ENCODE results near the gene KLHDC4.
"Not testable (repeated sequence)": the region's sequence is repeated elsewhere in the genome, so short reads cannot be mapped to it uniquely, and the experiment has no call there.

The KLHDC4 gene

DNA sequence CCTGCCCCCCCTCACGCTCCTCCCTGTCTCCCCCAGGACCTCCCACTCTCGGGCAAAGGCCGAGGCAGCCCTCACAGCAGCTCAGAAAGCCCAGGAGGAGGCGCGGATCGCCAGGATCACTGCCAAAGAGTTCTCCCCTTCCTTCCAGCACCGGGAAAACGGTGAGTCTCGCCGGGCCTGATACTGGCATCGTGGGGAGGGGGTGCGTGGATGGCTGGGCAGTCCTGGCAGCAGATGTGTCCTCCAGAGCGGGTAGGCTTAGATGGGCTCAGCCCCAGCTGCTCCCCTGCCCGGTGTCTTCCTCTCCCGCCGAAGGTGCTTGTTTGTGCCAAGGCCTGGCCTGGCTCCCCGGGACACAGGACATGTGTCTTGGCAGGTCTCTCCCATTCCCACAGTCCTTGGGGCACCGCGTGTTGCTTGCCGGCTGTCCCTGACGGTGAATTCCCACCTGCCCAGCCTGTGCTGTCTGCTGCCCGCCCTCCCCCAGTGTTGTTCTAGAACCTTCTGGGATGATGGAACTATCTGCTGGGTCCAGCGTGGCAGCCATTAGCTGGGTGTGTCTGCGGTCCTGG is 81.6 kb downstream of the KLHDC4 start:
- DNase-seq (ENCODE audit: low spot score), result no peak

- no peak for DNase-seq (ENCODE audit: low spot score)
These were observed 82.9 kb downstream of the KLHDC4 start for GRCh38 chr16:87682852-87683399.

DNA sequence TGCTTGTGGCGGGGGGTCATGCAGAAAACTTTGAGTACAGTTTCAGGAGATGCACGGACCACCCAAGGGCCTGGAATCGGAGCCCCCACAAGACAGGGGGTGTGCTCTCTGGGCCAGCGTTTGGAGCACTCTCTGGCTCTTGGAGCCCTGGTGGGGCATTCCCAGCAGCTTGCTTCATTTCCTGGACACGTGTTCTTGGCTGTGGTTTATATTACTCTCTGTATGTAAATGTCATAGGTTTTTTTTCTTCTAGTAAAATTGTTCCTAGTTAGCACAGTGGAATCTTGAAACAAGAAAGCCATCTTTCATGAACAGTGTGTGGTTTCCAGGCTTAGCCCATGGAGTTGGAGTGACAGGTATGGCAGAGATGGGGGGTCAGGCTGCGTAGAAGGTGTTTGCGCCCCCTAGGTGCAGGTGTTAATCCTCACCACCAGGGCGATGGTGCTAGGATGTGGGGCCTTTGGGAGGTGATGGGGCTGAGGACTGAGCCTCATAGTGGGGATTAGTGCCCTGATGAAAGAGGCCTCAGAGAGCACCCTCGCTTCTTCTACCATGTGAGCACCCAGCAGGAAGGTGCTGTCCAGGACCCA is 83.7 kb downstream of the KLHDC4 start:
- DNase-seq (ENCODE audit: low spot score), result no peak

DNA sequence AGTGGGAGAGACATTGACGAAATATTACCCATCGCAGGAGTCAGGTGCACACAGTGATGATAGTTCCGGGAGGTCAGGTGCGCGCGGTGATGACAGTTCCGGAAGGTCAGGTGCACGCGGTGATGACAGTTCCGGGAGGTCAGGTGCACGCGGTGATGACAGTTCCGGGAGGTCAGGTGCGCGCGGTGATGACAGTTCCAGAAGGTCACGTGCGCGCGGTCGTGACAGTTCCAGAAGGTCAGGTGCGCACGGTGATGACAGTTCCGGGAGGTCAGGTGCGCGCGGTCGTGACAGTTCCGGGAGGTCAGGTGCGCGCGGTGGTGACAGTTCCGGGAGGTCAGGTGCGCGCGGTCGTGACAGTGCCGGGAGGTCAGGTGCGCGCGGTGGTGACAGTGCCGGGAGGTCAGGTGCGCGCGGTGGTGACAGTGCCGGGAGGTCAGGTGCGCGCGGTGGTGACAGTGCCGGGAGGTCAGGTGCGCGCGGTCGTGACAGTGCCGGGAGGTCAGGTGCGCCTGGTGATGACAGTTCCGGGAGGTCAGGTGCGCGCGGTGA is 84.7 kb downstream of the KLHDC4 start:
- not testable (repeated sequence) for DNase-seq (ENCODE audit: low spot score)

- no peak for DNase-seq (ENCODE audit: low spot score)
These were observed 85.5 kb downstream of the KLHDC4 start for GRCh38 chr16:87680272-87680644.

DNA sequence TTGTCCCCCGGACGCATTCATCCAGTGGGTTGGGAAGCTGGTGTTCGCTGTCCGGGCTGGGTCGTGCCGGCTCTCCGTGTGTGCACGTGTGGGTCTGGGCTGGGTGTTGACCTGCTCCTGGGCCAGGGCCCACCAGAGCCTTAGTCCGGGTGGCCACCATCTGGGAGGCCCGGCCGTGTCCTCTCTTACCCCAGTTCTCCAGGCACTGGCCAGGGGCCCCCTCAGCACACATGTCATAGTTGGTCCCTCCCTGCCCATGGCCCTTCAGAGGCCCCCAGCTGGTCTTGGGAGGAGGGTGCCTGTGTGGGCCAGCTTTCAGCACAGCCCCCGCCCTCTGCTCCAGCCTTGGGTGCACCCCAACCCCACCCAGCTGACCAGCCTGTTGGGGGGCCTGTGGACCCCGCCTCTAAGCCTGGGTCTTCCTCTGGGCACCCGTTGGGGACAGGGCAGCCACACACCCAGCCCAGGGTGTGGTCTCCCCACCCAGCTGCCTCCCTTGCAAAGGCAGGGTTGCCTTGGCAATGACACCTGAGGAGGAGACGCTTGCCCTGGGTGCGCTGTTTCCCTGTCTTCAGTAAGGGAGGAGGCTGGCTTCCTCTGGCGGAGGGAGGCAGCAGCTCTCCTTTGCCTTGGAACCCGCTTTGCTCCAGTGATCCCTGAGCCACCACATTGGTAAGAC is 86.1 kb downstream of the KLHDC4 start:
- DNase-seq (ENCODE audit: low spot score), result no peak

GRCh38 chr16:87678618-87679017 is 87.2 kb downstream of the KLHDC4 start:
- no peak for DNase-seq (ENCODE audit: low spot score)

GRCh38 chr16:87677830-87678229 is 88.0 kb downstream of the KLHDC4 start:
- DNase-seq (ENCODE audit: low spot score), result no peak

- no peak for DNase-seq (ENCODE audit: low spot score)
These were observed 90.6 kb downstream of the KLHDC4 start for GRCh38 chr16:87675111-87675719.

DNA sequence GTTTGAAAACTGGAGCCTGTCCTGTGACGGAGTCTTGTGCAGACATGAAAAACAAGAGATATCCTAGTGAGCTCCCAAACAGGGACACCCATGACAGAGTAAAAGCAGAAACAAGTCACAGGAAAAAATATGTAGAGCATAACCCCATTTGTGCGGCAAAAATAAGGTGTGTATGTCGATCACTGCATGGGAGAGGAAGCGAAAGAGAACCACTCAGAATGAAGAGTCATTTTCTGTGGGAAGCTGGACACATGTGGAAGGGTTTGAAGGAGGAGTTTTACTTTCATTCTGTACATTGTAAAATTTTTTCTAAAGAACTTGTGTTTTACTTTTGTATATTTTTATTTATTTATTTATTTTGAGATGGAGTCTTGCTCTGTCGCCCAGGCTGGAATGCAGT is 91.4 kb downstream of the KLHDC4 start:
- no peak for DNase-seq (ENCODE audit: low spot score)

DNA sequence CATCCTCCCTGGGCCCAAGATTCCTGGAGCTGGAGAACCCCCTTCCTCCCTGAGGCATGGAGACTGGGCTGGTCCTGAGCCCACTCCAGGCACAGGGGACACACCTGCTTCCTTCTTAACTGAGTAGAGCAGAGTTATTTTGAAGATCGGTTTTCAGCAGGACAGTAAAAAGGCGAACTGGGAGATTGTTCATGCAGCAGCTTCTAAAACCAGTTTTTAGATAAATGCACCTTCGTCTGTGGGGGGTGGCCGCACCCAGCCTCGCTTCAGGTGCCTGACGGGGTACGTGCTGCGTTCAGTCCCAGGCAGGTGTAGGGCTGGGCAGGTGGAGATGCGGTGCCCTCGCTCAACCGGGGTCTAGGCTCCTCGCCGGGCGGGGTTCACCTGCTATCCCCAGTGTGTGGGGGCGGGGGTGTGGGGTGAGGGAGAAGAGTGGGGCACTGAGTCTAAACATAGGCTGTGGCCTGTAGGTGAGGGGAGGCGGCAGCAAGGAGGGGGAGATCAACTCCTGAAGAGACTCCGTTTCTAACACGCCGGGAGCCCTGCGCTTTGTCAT is 94.0 kb downstream of the KLHDC4 start:
- DNase-seq (ENCODE audit: low spot score), result no peak

DNA sequence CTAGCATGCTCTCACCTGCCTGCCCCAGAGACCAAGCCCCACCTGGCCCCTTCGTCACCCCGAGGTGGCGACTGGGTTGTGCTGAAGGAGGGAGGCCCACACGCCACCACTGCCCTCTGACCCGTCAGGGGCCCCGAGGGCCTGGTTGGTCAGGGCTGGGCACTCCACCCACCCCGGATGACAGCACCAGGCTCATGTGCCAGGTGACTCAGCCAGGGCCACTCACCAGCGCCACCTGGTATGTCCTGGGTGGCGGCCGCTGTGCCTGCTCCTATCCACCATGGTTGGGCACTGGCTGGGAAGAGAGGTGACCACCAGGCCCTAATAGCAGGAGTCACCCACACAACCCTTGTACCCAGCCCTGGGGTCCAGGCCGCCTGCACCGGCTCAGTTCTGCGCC is 94.6 kb downstream of the KLHDC4 start:
- DNase-seq (ENCODE audit: low spot score), result no peak

- DNase-seq (ENCODE audit: low spot score), result no peak
These were observed 96.1 kb downstream of the KLHDC4 start for GRCh38 chr16:87669672-87670071.

DNA sequence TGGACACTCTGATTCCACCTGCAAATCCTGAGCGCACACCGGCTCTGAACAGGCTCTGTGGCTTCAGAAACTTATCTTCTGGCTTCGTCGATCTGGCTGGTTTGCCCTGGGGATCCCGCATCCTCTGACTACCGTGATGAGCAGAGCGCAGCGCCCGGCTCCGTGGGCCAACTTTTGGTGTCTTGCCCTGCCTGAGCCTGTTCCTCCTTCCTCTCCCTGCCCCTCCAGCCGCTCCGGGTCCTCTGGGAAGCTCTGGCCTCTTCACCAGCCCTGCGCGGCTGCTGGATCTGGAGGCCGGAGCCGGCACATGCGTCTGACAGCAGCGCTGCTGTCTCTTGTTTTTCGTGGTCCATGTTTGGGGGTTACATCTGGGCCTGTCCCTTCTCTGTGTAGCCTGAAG is 97.8 kb downstream of the KLHDC4 start:
- no peak for DNase-seq (ENCODE audit: low spot score)

GRCh38 chr16:87667443-87667842 is 98.3 kb downstream of the KLHDC4 start:
- no peak for DNase-seq (ENCODE audit: low spot score)

DNA sequence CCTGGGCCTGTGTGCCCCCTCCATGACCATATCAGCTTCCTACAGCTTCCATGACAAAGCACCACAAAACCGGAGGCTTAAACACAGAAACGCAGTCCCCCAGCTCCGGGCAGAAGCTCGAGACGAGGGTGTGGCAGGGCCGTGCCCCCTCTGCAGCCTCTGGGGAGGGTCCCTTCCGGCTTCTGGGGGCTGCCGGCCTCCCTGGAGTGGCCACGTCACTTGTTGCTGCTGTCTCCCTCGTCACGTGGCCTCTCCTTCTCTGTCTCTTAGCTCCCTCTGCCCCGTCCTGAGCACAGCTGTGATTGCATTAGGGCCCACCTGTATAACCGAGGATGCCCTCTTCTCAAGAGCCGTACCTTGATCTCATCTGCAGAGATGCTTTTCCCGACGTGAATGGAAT is 98.9 kb downstream of the KLHDC4 start:
- DNase-seq (ENCODE audit: low spot score), result no peak

- no peak for DNase-seq (ENCODE audit: low spot score)
These were observed 100.6 kb downstream of the KLHDC4 start for GRCh38 chr16:87665193-87665592.

DNA sequence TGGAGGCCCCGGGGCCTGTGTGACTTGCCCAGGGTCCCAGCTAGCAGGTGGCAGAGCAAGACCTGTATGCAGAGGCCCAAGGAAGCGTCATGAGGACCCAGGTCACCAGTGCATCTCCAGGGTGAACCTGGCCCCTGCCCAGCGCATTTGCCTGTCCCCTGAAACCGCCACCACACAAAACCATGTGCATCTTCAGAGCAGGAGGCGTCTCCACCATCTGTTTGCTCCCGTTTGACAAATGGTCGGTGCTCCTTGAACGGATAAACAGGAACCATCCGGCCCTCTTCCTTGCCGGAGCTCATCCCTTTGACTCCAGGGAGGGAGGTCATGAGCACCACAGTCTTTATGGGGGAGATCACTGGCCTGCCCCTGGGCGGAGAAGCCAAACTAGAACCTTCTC is 101.0 kb downstream of the KLHDC4 start:
- no peak for DNase-seq (ENCODE audit: low spot score)

DNA sequence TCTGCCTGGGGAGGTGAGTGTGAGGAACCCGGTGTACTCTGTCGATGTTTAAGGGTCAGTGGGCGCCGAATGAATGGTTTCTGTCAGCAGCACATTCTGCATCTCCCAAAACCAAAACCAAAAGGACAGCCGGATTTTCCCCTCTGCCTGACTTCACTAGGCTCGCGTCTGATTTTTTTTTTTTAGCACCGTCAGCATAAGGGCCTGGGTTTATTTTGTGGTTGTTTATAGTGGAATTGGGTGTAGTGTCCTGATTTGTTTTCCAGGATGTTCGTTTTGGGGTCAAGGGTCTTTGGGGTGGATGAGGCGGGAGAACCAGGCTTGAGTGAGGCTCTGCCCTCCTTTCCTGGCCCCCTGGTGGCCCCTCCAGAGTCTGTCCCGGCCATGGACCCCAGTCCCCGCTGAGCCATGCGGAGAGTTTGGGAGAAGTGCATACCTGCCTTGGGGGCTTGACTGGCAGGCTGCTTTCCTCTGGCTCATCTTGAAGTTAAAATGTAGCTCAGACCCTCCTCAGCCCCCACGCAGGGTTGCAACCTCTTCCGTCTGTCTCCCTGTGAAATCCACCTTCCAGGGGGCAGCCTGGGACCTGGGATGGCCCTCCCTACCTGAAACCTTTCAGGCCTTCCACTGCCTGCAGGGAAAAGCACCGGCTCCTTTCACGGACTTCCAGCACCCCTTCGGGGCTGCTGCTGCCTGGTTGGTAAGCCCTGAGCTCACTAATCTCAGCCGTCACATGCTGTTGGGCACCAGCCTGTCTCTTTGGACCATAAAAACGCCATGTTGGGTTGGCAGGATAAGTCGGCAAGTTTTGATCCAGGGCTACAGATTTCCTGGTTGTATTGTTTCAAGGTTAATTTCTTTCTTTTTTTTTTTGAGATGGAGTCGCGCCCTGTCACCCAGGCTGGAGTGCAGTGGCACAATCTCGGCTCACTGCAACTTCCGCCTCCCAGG is 103.3 kb downstream of the KLHDC4 start:
- DNase-seq (ENCODE audit: low spot score), result no peak

DNA sequence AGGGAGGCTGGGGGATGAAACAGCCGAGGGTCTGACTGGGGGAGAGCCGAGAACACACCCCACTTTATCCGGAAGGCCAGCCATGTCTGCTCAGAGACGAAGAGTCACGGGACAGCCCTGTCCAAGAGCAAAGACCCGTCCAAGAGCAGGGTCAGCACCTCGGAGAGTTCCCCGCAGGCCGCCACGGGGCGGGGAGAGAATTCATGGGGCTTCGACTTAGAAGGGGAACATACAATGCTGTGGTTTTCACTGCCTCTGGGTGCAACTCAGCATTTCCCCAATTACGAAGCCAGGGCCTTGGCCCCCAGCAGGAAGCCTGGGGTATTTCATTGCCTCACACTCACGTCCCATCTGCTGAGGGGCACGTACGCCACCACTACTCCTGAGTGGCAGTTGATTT is 104.2 kb downstream of the KLHDC4 start:
- DNase-seq (ENCODE audit: low spot score), result no peak

GRCh38 chr16:87658564-87659225 is 107.1 kb downstream of the KLHDC4 start:
- DNase-seq (ENCODE audit: low spot score), result no peak

Data from CD4-positive, alpha-beta T cell treated with Interleukin-6 at 100 ng/mL for 8 hours (primary cell).